ENCODE results near the gene KRT27.

Gene KRT27, protein sequence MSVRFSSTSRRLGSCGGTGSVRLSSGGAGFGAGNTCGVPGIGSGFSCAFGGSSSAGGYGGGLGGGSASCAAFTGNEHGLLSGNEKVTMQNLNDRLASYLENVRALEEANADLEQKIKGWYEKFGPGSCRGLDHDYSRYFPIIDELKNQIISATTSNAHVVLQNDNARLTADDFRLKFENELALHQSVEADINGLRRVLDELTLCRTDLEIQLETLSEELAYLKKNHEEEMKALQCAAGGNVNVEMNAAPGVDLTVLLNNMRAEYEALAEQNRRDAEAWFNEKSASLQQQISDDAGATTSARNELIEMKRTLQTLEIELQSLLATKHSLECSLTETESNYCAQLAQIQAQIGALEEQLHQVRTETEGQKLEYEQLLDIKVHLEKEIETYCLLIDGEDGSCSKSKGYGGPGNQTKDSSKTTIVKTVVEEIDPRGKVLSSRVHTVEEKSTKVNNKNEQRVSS

GRCh38 chr17:40782450-40782849 is at the start of gene KRT27:
KRT27 (minus strand) TSS chr17:40782550; CDS start chr17:40782493, 57 bp downstream.
- H3K27me3 ChIP-seq (ENCODE audit: control insufficient read depth in 2 of 2, insufficient read depth in 2 of 2, low read length in 2 of 2) = peaks cover 4 to 17% of the 10 kb centered on the region in 2 donors
- H3K4me3 ChIP-seq (ENCODE audit: low read length in 2 of 2) = no peak within 1 kb of the TSS
- no peaks in the 10 kb centered on the region for H3K4me1 ChIP-seq (ENCODE audit: control insufficient read depth in 2 of 2, insufficient read depth in 2 of 2, low read length in 2 of 2)
- no peak within 1 kb of the TSS for H3K9ac ChIP-seq (ENCODE audit: low read depth in 1 of 2, low read length in 2 of 2)
- H3K36me3 ChIP-seq (ENCODE audit: control insufficient read depth in 2 of 2, insufficient read depth in 2 of 2, low read length in 2 of 2) = no peaks in the 10 kb centered on the region
- H3K9me3 ChIP-seq (ENCODE audit: control insufficient read depth in 2 of 2, low read length in 2 of 2) = no peaks in the 10 kb centered on the region
- H3K27ac ChIP-seq (ENCODE audit: low read depth in 2 of 2, low read length in 2 of 2) = no peak within 1 kb of the TSS

DNA sequence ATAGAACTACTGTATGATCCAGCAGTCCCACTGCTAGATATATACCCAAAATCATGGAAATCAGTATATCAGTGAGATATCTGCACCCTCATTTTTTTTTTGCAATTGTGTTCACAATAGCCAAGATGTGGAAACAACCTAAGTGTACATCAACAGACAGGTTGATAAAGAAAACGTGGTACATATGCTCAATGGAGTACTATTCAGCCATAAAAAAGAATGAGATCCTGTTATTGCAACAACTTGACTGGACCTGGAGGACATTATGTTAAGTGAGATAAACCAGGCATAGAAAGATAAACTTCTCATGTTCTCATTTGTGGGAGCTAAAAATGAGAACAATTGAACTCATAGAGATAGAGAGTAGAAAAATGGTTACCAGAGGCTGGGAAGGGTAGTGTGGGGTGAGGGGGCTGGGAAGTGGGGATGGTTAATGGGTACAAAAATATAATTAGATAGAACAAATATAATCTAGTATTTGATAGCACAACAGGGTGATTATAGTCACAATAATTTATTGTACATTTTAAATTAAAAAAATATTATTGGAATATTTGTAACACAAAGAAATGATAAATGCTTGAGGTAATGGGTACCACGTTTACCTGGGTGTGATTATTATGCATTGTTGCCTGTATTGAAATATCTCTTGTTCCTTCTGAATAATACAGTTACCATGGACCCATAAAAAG is 47.9 kb upstream of the KRT27 start:
- H3K9me3 ChIP-seq (ENCODE audit: control insufficient read depth in 2 of 2, low read length in 2 of 2) = no peaks in the 10 kb centered on the region
- no peaks in the 10 kb centered on the region for H3K4me1 ChIP-seq (ENCODE audit: control insufficient read depth in 2 of 2, insufficient read depth in 2 of 2, low read length in 2 of 2)
- no peaks in the 10 kb centered on the region for H3K36me3 ChIP-seq (ENCODE audit: control insufficient read depth in 2 of 2, insufficient read depth in 2 of 2, low read length in 2 of 2)
- H3K27me3 ChIP-seq (ENCODE audit: control insufficient read depth in 2 of 2, insufficient read depth in 2 of 2, low read length in 2 of 2) = no peaks in the 10 kb centered on the region
- no peak overlapping the region for H3K27ac ChIP-seq (ENCODE audit: low read depth in 2 of 2, low read length in 2 of 2)
- no peak overlapping the region for H3K4me3 ChIP-seq (ENCODE audit: low read length in 2 of 2)
- H3K9ac ChIP-seq (ENCODE audit: low read depth in 1 of 2, low read length in 2 of 2) = no peak overlapping the region

GRCh38 chr17:40828454-40829044 is 46.2 kb upstream of the KRT27 start:
- no peaks in the 10 kb centered on the region for H3K36me3 ChIP-seq (ENCODE audit: control insufficient read depth in 2 of 2, insufficient read depth in 2 of 2, low read length in 2 of 2)
- H3K9ac ChIP-seq (ENCODE audit: low read depth in 1 of 2, low read length in 2 of 2) = no peak overlapping the region
- H3K4me1 ChIP-seq (ENCODE audit: control insufficient read depth in 2 of 2, insufficient read depth in 2 of 2, low read length in 2 of 2) = no peaks in the 10 kb centered on the region
- no peaks in the 10 kb centered on the region for H3K27me3 ChIP-seq (ENCODE audit: control insufficient read depth in 2 of 2, insufficient read depth in 2 of 2, low read length in 2 of 2)
- H3K27ac ChIP-seq (ENCODE audit: low read depth in 2 of 2, low read length in 2 of 2) = no peak overlapping the region
- H3K4me3 ChIP-seq (ENCODE audit: low read length in 2 of 2) = no peak overlapping the region
- H3K9me3 ChIP-seq (ENCODE audit: control insufficient read depth in 2 of 2, low read length in 2 of 2) = no peaks in the 10 kb centered on the region

DNA sequence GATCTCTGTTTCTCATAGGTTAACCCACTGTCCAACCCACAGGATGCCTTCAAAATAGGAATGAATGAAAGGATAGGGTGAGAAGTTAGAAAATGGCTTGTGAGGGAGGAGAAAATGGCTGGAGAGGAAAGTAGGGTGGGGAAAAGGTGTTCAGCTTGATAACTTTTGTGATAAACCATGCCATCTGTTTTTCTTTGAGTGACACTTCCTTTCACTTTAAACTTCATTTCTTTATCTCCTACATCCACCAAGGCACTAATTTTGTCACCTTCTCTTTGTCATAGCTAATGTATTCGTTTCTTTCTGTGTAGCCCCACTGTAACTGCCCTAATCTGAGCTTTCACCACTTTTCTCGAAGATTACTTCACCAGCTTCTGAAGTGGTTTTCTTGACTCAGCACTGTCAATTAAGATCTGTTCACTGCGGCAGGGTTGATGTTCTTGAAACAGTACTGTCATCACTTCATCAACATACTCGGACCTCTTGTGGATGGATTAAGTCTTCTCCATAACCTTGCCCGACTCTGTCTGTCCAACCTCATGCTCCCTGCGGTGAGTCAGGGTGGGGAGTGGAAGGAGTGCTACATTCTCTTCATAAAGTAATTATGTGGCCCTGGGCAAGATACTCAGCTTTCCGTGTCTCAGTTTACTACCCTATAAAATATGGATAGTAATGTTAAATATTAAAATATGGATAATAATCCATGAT is 45.5 kb upstream of the KRT27 start:
- no peak overlapping the region for H3K4me3 ChIP-seq (ENCODE audit: low read length in 2 of 2)
- no peaks in the 10 kb centered on the region for H3K27me3 ChIP-seq (ENCODE audit: control insufficient read depth in 2 of 2, insufficient read depth in 2 of 2, low read length in 2 of 2)
- no peaks in the 10 kb centered on the region for H3K9me3 ChIP-seq (ENCODE audit: control insufficient read depth in 2 of 2, low read length in 2 of 2)
- H3K9ac ChIP-seq (ENCODE audit: low read depth in 1 of 2, low read length in 2 of 2) = no peak overlapping the region
- H3K27ac ChIP-seq (ENCODE audit: low read depth in 2 of 2, low read length in 2 of 2) = no peak overlapping the region
- H3K36me3 ChIP-seq (ENCODE audit: control insufficient read depth in 2 of 2, insufficient read depth in 2 of 2, low read length in 2 of 2) = no peaks in the 10 kb centered on the region
- no peaks in the 10 kb centered on the region for H3K4me1 ChIP-seq (ENCODE audit: control insufficient read depth in 2 of 2, insufficient read depth in 2 of 2, low read length in 2 of 2)

GRCh38 chr17:40825599-40825998 is 43.2 kb upstream of the KRT27 start:
- no peak overlapping the region for H3K9ac ChIP-seq (ENCODE audit: low read depth in 1 of 2, low read length in 2 of 2)

DNA sequence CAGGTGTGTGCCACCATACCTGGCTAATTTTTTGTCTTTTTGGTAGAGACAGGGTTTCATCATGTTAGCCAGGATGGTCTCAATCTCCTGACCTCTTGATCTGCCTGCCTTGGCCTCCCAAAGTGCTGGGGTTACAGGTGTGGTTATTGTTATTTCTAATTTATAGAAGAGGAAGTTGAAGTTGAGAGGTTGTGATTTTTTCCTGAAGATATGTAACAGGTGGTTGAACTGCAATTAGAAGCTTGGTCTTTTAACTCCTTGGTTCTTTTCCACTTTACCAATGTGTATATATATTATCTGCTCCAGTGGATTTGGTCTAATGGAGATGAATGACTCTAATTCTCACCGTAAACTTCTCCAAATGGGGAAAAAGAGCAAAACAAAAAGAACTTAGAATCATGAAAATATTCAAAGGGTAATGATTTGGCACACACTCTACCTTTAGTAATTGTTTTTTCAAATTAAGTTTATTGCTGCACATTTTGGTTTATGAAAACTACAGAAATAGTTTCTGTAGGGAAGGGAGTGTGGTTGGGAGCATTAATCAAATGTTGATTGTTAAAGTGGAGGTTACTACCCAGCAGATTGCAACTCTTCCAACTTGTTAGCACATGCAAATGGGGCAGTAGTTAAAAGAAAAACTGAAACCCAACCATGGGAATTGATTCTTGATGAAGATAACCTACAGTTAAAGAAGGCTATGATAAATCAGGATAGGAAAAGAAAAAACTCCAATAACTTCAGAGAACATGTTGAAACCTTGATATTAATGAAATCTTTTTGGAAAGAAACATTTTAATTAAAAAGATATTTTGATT is 41.9 kb upstream of the KRT27 start:
- H3K36me3 ChIP-seq (ENCODE audit: control insufficient read depth in 2 of 2, insufficient read depth in 2 of 2, low read length in 2 of 2) = no peaks in the 10 kb centered on the region
- H3K27me3 ChIP-seq (ENCODE audit: control insufficient read depth in 2 of 2, insufficient read depth in 2 of 2, low read length in 2 of 2) = no peaks in the 10 kb centered on the region
- H3K9ac ChIP-seq (ENCODE audit: low read depth in 1 of 2, low read length in 2 of 2) = no peak overlapping the region
- no peak overlapping the region for H3K4me3 ChIP-seq (ENCODE audit: low read length in 2 of 2)
- no peaks in the 10 kb centered on the region for H3K4me1 ChIP-seq (ENCODE audit: control insufficient read depth in 2 of 2, insufficient read depth in 2 of 2, low read length in 2 of 2)
- no peaks in the 10 kb centered on the region for H3K9me3 ChIP-seq (ENCODE audit: control insufficient read depth in 2 of 2, low read length in 2 of 2)
- H3K27ac ChIP-seq (ENCODE audit: low read depth in 2 of 2, low read length in 2 of 2) = no peak overlapping the region

More at GRCh38 chr17:40825599-40825998, 43.2 kb upstream of the KRT27 start:
- H3K9me3 ChIP-seq (ENCODE audit: control insufficient read depth in 2 of 2, low read length in 2 of 2) = no peaks in the 10 kb centered on the region
- no peak overlapping the region for H3K27ac ChIP-seq (ENCODE audit: low read depth in 2 of 2, low read length in 2 of 2)
- no peaks in the 10 kb centered on the region for H3K36me3 ChIP-seq (ENCODE audit: control insufficient read depth in 2 of 2, insufficient read depth in 2 of 2, low read length in 2 of 2)
- H3K4me3 ChIP-seq (ENCODE audit: low read length in 2 of 2) = no peak overlapping the region
- no peaks in the 10 kb centered on the region for H3K27me3 ChIP-seq (ENCODE audit: control insufficient read depth in 2 of 2, insufficient read depth in 2 of 2, low read length in 2 of 2)
- no peaks in the 10 kb centered on the region for H3K4me1 ChIP-seq (ENCODE audit: control insufficient read depth in 2 of 2, insufficient read depth in 2 of 2, low read length in 2 of 2)

DNA sequence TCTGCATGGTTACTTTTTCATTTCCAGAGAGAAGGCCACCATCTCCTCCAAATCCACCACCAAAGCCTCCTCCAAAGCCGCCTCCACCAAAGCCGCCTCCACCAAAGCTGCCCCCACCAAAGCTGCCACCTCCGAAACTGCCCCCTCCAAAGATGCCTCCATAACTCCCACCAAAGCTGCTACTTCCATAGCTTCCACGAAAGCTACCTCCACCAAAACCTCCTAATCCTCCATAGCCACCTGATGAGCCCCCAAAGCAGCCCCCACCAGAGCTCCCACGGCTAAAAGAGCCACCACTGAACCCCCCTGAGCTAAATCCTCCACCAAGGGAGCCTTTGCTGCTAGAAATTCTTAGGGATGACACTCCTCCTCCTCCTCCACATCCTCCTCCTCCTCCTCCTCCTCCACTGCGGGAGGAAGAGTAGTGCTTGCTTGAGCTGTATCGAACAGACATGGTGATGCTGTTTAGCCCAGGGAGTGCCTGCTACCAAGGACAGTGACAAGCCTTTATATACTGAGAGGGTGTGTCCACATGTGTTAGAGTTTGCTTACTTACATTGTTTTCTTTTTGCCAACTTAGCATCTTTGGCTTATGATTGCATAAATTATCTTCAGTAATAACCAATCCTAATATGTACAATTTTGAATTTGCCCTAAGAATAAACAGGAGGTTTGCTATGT is 39.9 kb upstream of the KRT27 start, which contains the start of gene KRT10:
Gene KRT10, minus strand, starts transcription at position 483 of the 681 bp plus-strand sequence. Its CDS starts 29 bp downstream, at position 454.
- H3K27ac ChIP-seq (ENCODE audit: low read depth in 2 of 2, low read length in 2 of 2) = no peak within 1 kb of the TSS
- H3K4me3 ChIP-seq (ENCODE audit: low read length in 2 of 2) = no peak within 1 kb of the TSS
- peaks cover 0 to 4% of the 10 kb centered on the region in 2 donors for H3K4me1 ChIP-seq (ENCODE audit: control insufficient read depth in 2 of 2, insufficient read depth in 2 of 2, low read length in 2 of 2)
- no peaks in the 10 kb centered on the region for H3K9me3 ChIP-seq (ENCODE audit: control insufficient read depth in 2 of 2, low read length in 2 of 2)
- H3K36me3 ChIP-seq (ENCODE audit: control insufficient read depth in 2 of 2, insufficient read depth in 2 of 2, low read length in 2 of 2) = peaks cover 0 to 2% of the 10 kb centered on the region in 2 donors
- H3K27me3 ChIP-seq (ENCODE audit: control insufficient read depth in 2 of 2, insufficient read depth in 2 of 2, low read length in 2 of 2) = no peaks in the 10 kb centered on the region
- no peak within 1 kb of the TSS for H3K9ac ChIP-seq (ENCODE audit: low read depth in 1 of 2, low read length in 2 of 2)

DNA sequence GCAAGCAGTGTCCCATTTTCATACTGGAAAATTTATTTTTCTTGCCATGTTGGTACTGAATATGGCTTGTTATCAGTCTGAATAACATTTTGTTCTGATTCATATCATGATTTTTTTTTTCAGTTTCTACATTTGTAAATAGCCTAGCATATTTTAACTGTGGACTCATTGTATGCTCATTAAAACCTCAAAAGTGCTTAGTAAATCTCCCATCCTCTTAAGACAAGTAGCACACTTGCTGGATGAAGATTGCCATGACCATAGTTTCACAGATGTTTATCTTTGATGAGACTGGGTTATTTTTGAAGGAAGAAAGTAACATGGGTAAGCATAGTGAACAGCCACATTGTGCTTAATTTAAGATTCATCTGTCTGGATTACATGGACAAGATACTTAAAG is 39.2 kb upstream of the KRT27 start:
- peaks cover 0 to 6% of the 10 kb centered on the region in 2 donors for H3K36me3 ChIP-seq (ENCODE audit: control insufficient read depth in 2 of 2, insufficient read depth in 2 of 2, low read length in 2 of 2)
- no peaks in the 10 kb centered on the region for H3K27me3 ChIP-seq (ENCODE audit: control insufficient read depth in 2 of 2, insufficient read depth in 2 of 2, low read length in 2 of 2)
- H3K4me3 ChIP-seq (ENCODE audit: low read length in 2 of 2) = no peak overlapping the region
- no peaks in the 10 kb centered on the region for H3K9me3 ChIP-seq (ENCODE audit: control insufficient read depth in 2 of 2, low read length in 2 of 2)
- H3K4me1 ChIP-seq (ENCODE audit: control insufficient read depth in 2 of 2, insufficient read depth in 2 of 2, low read length in 2 of 2) = peaks cover 0 to 4% of the 10 kb centered on the region in 2 donors
- no peak overlapping the region for H3K9ac ChIP-seq (ENCODE audit: low read depth in 1 of 2, low read length in 2 of 2)
- no peak overlapping the region for H3K27ac ChIP-seq (ENCODE audit: low read depth in 2 of 2, low read length in 2 of 2)

Measured in mucosa of rectum (tissue), 2 donors.